Spleen (tissue), 11 donors: ENCODE data around the gene TES. TPM values are rescaled to one million over a fixed set of nuclear protein-coding genes. Genes with fewer than 3 reads are reported as not detected.
A peak's percentile ranks its signal among the peaks of the same experiment; 100 is the strongest.

Experiments used
- DNase-seq: peaks from one replicate; pipeline ENCODE4 v3.0.0-alpha.2; 2020
- H3K27ac ChIP-seq, 8 donors: fragments of 200-600 bp; sonication (generic) in 7 of 8; 1 replicate in 4 of 8; 2 replicates in 4 of 8; pipeline versions ENCODE4 v1.5.0 to v1.8.0; 2016 to 2021; ENCODE audit warnings: inconsistent platforms in 4 of 8, mild to moderate bottlenecking in 4 of 8, moderate library complexity in 1 of 8
- H3K27me3 ChIP-seq, 7 donors: fragments of 200-600 bp; sonication (generic) in 6 of 7; replicated peaks in 1 of 7; 1 replicate in 4 of 7; 2 replicates in 3 of 7; pipeline versions ENCODE4 v1.5.0 to v1.8.0; 2016 to 2021; ENCODE audit warnings: inconsistent platforms in 3 of 7, mild to moderate bottlenecking in 1 of 7
- H3K36me3 ChIP-seq, 6 donors: fragments of 200-600 bp; sonication (generic) in 5 of 6; 1 replicate in 4 of 6; 2 replicates in 2 of 6; pipeline versions ENCODE4 v1.5.0 to v1.8.0; 2016 to 2021; ENCODE audit warnings: inconsistent platforms in 2 of 6
- H3K4me1 ChIP-seq, 6 donors: fragments of 200-600 bp; sonication (generic) in 5 of 6; 1 replicate in 3 of 6; 2 replicates in 3 of 6; pipeline versions ENCODE4 v1.5.0 to v1.8.0; 2016 to 2021; ENCODE audit warnings: inconsistent platforms in 3 of 6
- H3K4me3 ChIP-seq, 8 donors: fragments of 200-600 bp; sonication (generic) in 7 of 8; 1 replicate in 4 of 8; 2 replicates in 4 of 8; pipeline versions ENCODE4 v1.5.0 to v1.8.0; 2016 to 2021; ENCODE audit warnings: inconsistent platforms in 4 of 8, mild to moderate bottlenecking in 4 of 8, moderate library complexity in 2 of 8
- H3K9me3 ChIP-seq, 8 donors: fragments of 200-600 bp; sonication (generic) in 7 of 8; 1 replicate in 4 of 8; 2 replicates in 4 of 8; pipeline versions ENCODE4 v1.5.0 to v1.8.0; 2016 to 2021; ENCODE audit warnings: inconsistent platforms in 4 of 8
- CTCF ChIP-seq, 11 experiments: fragments of 200-600 bp in 7 of 11; fragments of 450-650 bp in 4 of 11; sonication (generic) in 4 of 11; IDR thresholded peaks in 8 of 11; conservative IDR thresholded peaks in 3 of 11; 1 replicate in 7 of 11; 2 replicates in 4 of 11; pipeline versions ENCODE4 v1.4.0 to v1.8.0; 2016 to 2021; ENCODE audit warnings: antibody characterized with exemption in 11 of 11, inconsistent platforms in 4 of 11, mild to moderate bottlenecking in 1 of 11
- POLR2A ChIP-seq, 3 donors: fragments of 450-650 bp; IDR thresholded peaks; one replicate each; pipeline ENCODE4 v1.5.1; 2017; ENCODE audit warnings: antibody characterized with exemption in 3 of 3, mild to moderate bottlenecking in 1 of 3
- POLR2AphosphoS5 ChIP-seq, 3 donors: sonication (generic); formaldehyde crosslinking; IDR thresholded peaks; one replicate each; pipeline ENCODE4 v1.5.1; 2017; ENCODE audit warnings: antibody characterized with exemption in 3 of 3
- WGBS, 5 donors: extraction: QIAGEN DNeasy Blood & Tissue Kit in 3 of 5; methylation state at CpG; one replicate each; pipeline versions ENCODE4 v1.1.5 to v1.1.7; 2013 to 2018; 5-methylcytosine and 5-hydroxymethylcytosine counted together
- intact Hi-C: fragments of 100-400 bp; cut with DNase I; formaldehyde crosslinking; loops from one replicate; pipeline ENCODE4 v1.15.0; 2023; ENCODE audit warnings: low total_unique reads
- polyA plus RNA-seq, 3 donors: library from polyadenylated mRNA; stranded (reverse); fragments of 200-250 nt; gene quantifications; one replicate each; pipeline ENCODE4 v1.2.1, GENCODE V29; 2013
- total RNA-seq, 7 donors: library from RNA; depleted of rRNA in 3 of 7; stranded (reverse); fragments of >200 nt in 3 of 7; fragmentation: NEBNext Ultra II Directional in 4 of 7; extraction: Animal tissue kit (Norgen Biotek cat#: 25700) in 4 of 7; gene quantifications; one replicate each; pipeline versions ENCODE4 v1.1.0 to v1.2.1, GENCODE V29; 2016 to 2021
- donor health status: healthy with polysubstance abuse.
- donor health status: DM: no; HTN: no; CAD: no; lungs with moderate emphysema.
- donor health status: DM: no; HTN: no; CAD: no.
- donor health status: Bipolar disorder and iron deficiency.
- donor health status: healthy.
- donor health status: DM: no; HTN: no; CAD: no.
- donor health status: DM: yes; HTN: yes; CAD: no.

Gene TES
- total and polyA plus RNA-seq, 10 donors, result 28.5 to 79.7 (median 62.2) TPM

GRCh38 chr7:116228241-116228640 is 17.9 kb downstream of the TES start:
- no peak for DNase-seq
- Histone ChIP-seq H3K4me3 (no peak overlapping the region), H3K27me3 (no peaks in the 10 kb centered on the region), H3K4me1 (peaks cover 26 to 97% (median 59%) of the 10 kb centered on the region in 6 donors), H3K27ac (no peak overlapping the region), H3K9me3 (no peaks in the 10 kb centered on the region), H3K36me3 (no peaks in the 10 kb centered on the region)
- 82 to 89% (median 88%) methylated on average over 5 of the region's 5 CpGs for WGBS, 5 donors
- TF ChIP-seq POLR2A (IDR thresholded peaks at IDR 0.05) (no peak), POLR2AphosphoS5 (IDR thresholded peaks at IDR 0.05) (no peak), CTCF (IDR thresholded peaks at IDR 0.05 in 8 of 11, conservative IDR thresholded peaks at IDR 0.05 in 3 of 11) (no peak)
- intact Hi-C loops, result no loop called here

GRCh38 chr7:116229366-116229765 is 19.0 kb downstream of the TES start:
- intact Hi-C loops, result no loop called here
- Histone ChIP-seq H3K27me3 (no peaks in the 10 kb centered on the region), H3K9me3 (no peaks in the 10 kb centered on the region), H3K4me1 (peaks cover 26 to 97% (median 53%) of the 10 kb centered on the region in 6 donors), H3K4me3 (no peak overlapping the region), H3K36me3 (peaks cover 0 to under 1% (median 0%) of the 10 kb centered on the region in 6 donors), H3K27ac (peak overlapping the region in 4 of 8 donors; percentile 58 to 75 (median 64))
- no peak for TF ChIP-seq CTCF (IDR thresholded peaks at IDR 0.05 in 8 of 11, conservative IDR thresholded peaks at IDR 0.05 in 3 of 11)
- no peak for TF ChIP-seq POLR2AphosphoS5 (IDR thresholded peaks at IDR 0.05)
- no peak for TF ChIP-seq POLR2A (IDR thresholded peaks at IDR 0.05)
- no peak for DNase-seq

- Histone ChIP-seq H3K36me3 (peaks cover 0 to 11% (median 0%) of the 10 kb centered on the region in 6 donors), H3K27ac (peak overlapping the region; percentile 21 to 75 (median 66)), H3K27me3 (no peaks in the 10 kb centered on the region), H3K9me3 (no peaks in the 10 kb centered on the region), H3K4me1 (peaks cover 26 to 97% (median 49%) of the 10 kb centered on the region in 6 donors), H3K4me3 (no peak overlapping the region)
- intact Hi-C loops, result no loop called here
- DNase-seq, result no peak
- WGBS, 5 donors, result 56 to 72% (median 69%) methylated on average over 4 of the region's 4 CpGs
- TF ChIP-seq CTCF (IDR thresholded peaks at IDR 0.05 in 8 of 11, conservative IDR thresholded peaks at IDR 0.05 in 3 of 11) (no peak), POLR2A (IDR thresholded peaks at IDR 0.05) (no peak), POLR2AphosphoS5 (IDR thresholded peaks at IDR 0.05) (no peak)
Observed at GRCh38 chr7:116230191-116231005, 20.1 kb downstream of the TES start.

GRCh38 chr7:116231543-116231942 is 21.2 kb downstream of the TES start:
- Histone ChIP-seq H3K27me3 (no peaks in the 10 kb centered on the region), H3K36me3 (peaks cover 0 to 19% (median 0%) of the 10 kb centered on the region in 6 donors), H3K9me3 (no peaks in the 10 kb centered on the region), H3K4me1 (peaks cover 26 to 94% (median 50%) of the 10 kb centered on the region in 6 donors), H3K4me3 (no peak overlapping the region), H3K27ac (peak overlapping the region in 4 of 8 donors; percentile 23 to 75 (median 62))
- intact Hi-C loops, result no loop called here
- no peak for DNase-seq
- TF ChIP-seq POLR2A (IDR thresholded peaks at IDR 0.05) (no peak), CTCF (IDR thresholded peaks at IDR 0.05 in 8 of 11, conservative IDR thresholded peaks at IDR 0.05 in 3 of 11) (no peak)
- WGBS, 5 donors, result 92 to 100% (median 95%) methylated on average over 2 of the region's 2 CpGs
